Lung (tissue), 12 donors: ENCODE data around the gene CHD1. TPM values are rescaled to one million over a fixed set of nuclear protein-coding genes. Genes with fewer than 3 reads are reported as not detected.
A peak's percentile ranks its signal among the peaks of the same experiment; 100 is the strongest.

Source experiments
- ATAC-seq: fragments of 200-7000 bp; cut with Tn5 transposase; one replicate; pipeline ENCODE4 v1.9.1; 2020; ENCODE audit warnings: moderate number of reproducible peaks; ENCODE audit not compliant: insufficient read depth, low FRiP score
- DNase-seq, 3 donors: peaks; one replicate each; pipeline ENCODE4 v3.0.0-alpha.2; 2013 to 2017
- H3K27ac ChIP-seq, 2 donors: one replicate each; pipeline ENCODE4 v1.5.1; 2013; ENCODE audit warnings: mild to moderate bottlenecking in 2 of 2, moderate library complexity in 2 of 2, control low read depth in 1 of 2, inconsistent platforms in 1 of 2, low read depth in 1 of 2, low read length in 1 of 2
- H3K27me3 ChIP-seq, 3 donors: one replicate each; pipeline ENCODE4 v1.5.1; 2013; ENCODE audit warnings: low read length in 2 of 3; ENCODE audit not compliant: control insufficient read depth in 3 of 3, insufficient read depth in 3 of 3
- H3K36me3 ChIP-seq, 4 donors: one replicate each; pipeline ENCODE4 v1.5.1; 2013; ENCODE audit warnings: low read length in 4 of 4, mild to moderate bottlenecking in 1 of 4, moderate library complexity in 1 of 4; ENCODE audit not compliant: control insufficient read depth in 4 of 4, insufficient read depth in 4 of 4
- H3K4me1 ChIP-seq, 5 donors: one replicate each; pipeline ENCODE4 v1.5.1; 2013; ENCODE audit warnings: low read length in 5 of 5, mild to moderate bottlenecking in 2 of 5, moderate library complexity in 1 of 5; ENCODE audit not compliant: control insufficient read depth in 5 of 5, insufficient read depth in 5 of 5
- H3K4me3 ChIP-seq: one replicate; pipeline ENCODE4 v1.5.1; 2013; ENCODE audit warnings: mild to moderate bottlenecking, control low read depth, moderate library complexity
- H3K9ac ChIP-seq, 2 donors: one replicate each; pipeline ENCODE4 v1.5.1; 2013; ENCODE audit warnings: low read length in 2 of 2, control low read depth in 1 of 2; ENCODE audit not compliant: insufficient read depth in 1 of 2
- H3K9me3 ChIP-seq, 4 donors: one replicate each; pipeline ENCODE4 v1.5.1; 2013; ENCODE audit warnings: low read length in 3 of 4, mild to moderate bottlenecking in 1 of 4, moderate library complexity in 1 of 4; ENCODE audit not compliant: control insufficient read depth in 4 of 4, insufficient read depth in 3 of 4
- WGBS, 2 donors: extraction: QIAGEN DNeasy Blood & Tissue Kit; methylation state at CpG; one replicate each; pipeline ENCODE4 v1.1.7; 2013; 5-methylcytosine and 5-hydroxymethylcytosine counted together
- polyA plus RNA-seq, 2 donors: library from polyadenylated mRNA; stranded (reverse); fragments of 200-250 nt; gene quantifications; one replicate each; pipeline ENCODE4 v1.2.1, GENCODE V29; 2013
- total RNA-seq, 2 donors: library from RNA; depleted of rRNA in 1 of 2; stranded (reverse); fragments of >200 nt in 1 of 2; gene quantifications; one replicate each; pipeline ENCODE4 v1.2.1, GENCODE V29; 2014 to 2021
- TF ChIP-seq, protein P1 (sequence below): IDR thresholded peaks from 2 replicates; pipeline ENCODE4 v1.5.1; 2012; ENCODE audit warnings: mild to moderate bottlenecking; ENCODE audit errors: control extremely low read depth, extremely low read depth
- donor health status: control.
- donor health status: control.
- donor health status: Bipolar disorder and iron deficiency.
- donor health status: healthy.
- donor health status: DM: yes; HTN: yes; CAD: no.

Gene CHD1
- total and polyA plus RNA-seq, 4 donors = 17.8 to 126 (median 22.6) TPM

DNA sequence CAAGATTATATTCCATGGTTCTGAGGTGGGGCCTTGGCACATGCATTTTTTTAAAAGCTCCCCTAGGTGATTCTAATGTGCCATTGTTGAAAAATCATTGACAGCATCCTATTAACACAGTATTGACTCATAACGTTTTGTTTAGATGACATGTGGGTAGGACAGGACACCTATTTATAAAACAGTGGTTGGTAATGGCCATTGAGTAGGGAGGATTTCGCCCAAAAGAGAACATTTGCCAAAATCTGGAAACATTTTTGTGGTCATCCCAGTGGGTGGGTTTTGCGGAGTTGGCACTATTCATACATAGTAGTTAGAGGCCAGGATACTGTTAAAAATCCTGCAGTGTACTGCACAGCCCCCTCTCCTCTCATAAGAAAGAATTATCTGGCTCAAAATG, 6.4 kb upstream of the CHD1 start:
- no peaks in the 10 kb centered on the region for H3K27me3 ChIP-seq
- peaks cover 0 to 4% (median 2%) of the 10 kb centered on the region in 4 donors for H3K36me3 ChIP-seq
- H3K4me1 ChIP-seq = peaks cover 0 to 34% (median 5%) of the 10 kb centered on the region in 5 donors
- no peak overlapping the region for H3K4me3 ChIP-seq
- peak overlapping the region in 1 of 2 donors; percentile 21 for H3K27ac ChIP-seq
- no peaks in the 10 kb centered on the region for H3K9me3 ChIP-seq
- 83% methylated on average over 3 of the region's 3 CpGs for WGBS, 2 donors
- DNase-seq (no peak), ATAC-seq (no peak)
- H3K9ac ChIP-seq = no peak overlapping the region
- TF ChIP-seq, protein P1, sequence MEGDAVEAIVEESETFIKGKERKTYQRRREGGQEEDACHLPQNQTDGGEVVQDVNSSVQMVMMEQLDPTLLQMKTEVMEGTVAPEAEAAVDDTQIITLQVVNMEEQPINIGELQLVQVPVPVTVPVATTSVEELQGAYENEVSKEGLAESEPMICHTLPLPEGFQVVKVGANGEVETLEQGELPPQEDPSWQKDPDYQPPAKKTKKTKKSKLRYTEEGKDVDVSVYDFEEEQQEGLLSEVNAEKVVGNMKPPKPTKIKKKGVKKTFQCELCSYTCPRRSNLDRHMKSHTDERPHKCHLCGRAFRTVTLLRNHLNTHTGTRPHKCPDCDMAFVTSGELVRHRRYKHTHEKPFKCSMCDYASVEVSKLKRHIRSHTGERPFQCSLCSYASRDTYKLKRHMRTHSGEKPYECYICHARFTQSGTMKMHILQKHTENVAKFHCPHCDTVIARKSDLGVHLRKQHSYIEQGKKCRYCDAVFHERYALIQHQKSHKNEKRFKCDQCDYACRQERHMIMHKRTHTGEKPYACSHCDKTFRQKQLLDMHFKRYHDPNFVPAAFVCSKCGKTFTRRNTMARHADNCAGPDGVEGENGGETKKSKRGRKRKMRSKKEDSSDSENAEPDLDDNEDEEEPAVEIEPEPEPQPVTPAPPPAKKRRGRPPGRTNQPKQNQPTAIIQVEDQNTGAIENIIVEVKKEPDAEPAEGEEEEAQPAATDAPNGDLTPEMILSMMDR = no peak

DNA sequence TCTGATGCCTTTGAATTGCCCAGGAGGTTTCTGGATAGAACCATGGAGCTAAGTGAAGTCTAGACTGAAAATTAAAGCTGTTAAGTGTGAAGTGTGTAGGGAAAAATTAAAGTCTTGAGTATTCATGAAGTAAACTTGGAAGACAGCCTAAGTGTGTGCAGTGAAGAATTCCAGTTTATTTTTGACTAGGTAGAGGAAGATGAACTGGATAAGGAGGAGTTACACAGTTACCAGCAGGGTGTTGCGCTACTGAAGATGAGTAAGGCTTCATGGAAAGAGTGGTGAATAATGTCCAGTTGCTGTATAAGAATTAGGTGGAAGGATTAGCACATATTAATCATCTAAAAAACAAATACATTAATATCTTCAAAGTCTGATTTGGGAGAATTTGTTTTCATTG, 5.7 kb upstream of the CHD1 start:
- no peaks in the 10 kb centered on the region for H3K27me3 ChIP-seq
- TF ChIP-seq, protein P1 = no peak
- H3K4me1 ChIP-seq = peaks cover 0 to 34% (median 5%) of the 10 kb centered on the region in 5 donors
- H3K9ac ChIP-seq = no peak overlapping the region
- ATAC-seq (no peak), DNase-seq (no peak)
- no peak overlapping the region for H3K27ac ChIP-seq
- H3K4me3 ChIP-seq = no peak overlapping the region
- 78 to 97% methylated on average over 1 of the region's 1 CpG for WGBS, 2 donors
- no peaks in the 10 kb centered on the region for H3K9me3 ChIP-seq
- H3K36me3 ChIP-seq = peaks cover 0 to 4% (median 2%) of the 10 kb centered on the region in 4 donors

DNA sequence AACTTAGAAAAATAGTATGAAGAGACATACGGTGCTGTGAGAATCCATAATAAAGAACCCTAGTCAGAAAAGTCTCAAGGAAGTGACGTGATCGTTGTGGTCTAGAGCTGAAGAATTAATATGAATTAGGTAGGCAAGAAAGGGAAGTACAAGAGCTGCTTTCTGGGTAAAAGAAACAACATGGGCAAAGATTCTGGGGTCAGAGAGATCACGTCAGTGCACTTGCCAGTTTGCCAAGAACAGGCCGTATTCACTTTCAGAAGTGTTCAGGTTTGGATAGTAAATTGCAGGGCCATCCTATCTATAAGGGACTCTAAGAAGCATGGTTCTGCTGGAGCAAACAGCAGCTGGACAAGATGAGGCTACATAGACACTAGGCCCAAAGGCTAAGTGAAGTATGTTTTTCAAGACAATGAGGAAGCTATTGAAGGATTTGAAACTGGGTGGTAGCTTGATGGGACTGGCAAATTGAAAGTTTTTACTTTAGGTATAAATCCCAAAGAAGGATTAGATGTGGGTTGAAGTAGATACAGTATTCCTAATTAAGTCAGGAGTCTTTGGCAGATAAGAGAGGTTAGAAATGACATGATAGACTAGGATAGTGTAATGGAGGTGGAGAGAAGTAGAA, 4.8 kb upstream of the CHD1 start:
- peaks cover 0 to 33% (median 3%) of the 10 kb centered on the region in 5 donors for H3K4me1 ChIP-seq
- peaks cover 0 to 8% (median 2%) of the 10 kb centered on the region in 4 donors for H3K36me3 ChIP-seq
- no peak overlapping the region for H3K4me3 ChIP-seq
- H3K27ac ChIP-seq = peak overlapping the region in 1 of 2 donors; percentile 38
- no peak overlapping the region for H3K9ac ChIP-seq
- no peak for ATAC-seq
- TF ChIP-seq, protein P1 = no peak
- DNase-seq = no peak
- H3K27me3 ChIP-seq = no peaks in the 10 kb centered on the region
- no peaks in the 10 kb centered on the region for H3K9me3 ChIP-seq
- 26 to 64% methylated on average over 5 of the region's 5 CpGs for WGBS, 2 donors
